NCI-H128 (cell line): ENCODE data around the gene UQCC3.
"Not testable (repeated sequence)": the region's sequence is repeated elsewhere in the genome, so short reads cannot be mapped to it uniquely, and the experiment has no call there.

Experiments used
- DNase-seq: peaks from one replicate; lab custom pipeline; 2025; ENCODE audit not compliant: unreplicated experiment; lab: John Stamatoyannopoulos, UW

UQCC3 gene

GRCh38 chr11:62702246-62702645, 30.8 kb downstream of the UQCC3 start:
- no peak for DNase-seq

DNA sequence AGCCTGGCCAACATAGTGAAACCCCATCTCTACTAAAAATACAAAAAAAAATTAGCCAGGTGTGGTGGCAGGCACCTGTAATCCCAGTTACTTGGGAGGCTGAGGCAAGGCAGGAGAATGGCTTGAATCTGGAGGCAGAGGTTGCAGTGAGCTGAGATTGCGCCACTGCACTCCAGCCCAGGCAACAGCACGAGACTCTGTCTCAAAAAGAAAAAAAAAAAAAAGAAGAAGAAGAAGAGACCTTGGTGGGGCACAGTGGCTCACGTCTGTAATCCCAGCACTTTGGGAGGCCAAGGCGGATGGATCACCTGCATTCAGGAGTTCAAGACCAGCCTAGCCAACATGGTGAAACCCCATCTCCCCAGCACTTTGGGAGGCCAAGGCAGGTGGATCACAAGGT, 32.4 kb downstream of the UQCC3 start:
- not testable (repeated sequence) for DNase-seq

GRCh38 chr11:62705413-62705812, 33.9 kb downstream of the UQCC3 start:
- no peak for DNase-seq

GRCh38 chr11:62705880-62706849, 34.7 kb downstream of the UQCC3 start:
- DNase-seq: peak; percentile 98

- no peak for DNase-seq
These were observed 35.4 kb downstream of the UQCC3 start for GRCh38 chr11:62706850-62707247.

DNA sequence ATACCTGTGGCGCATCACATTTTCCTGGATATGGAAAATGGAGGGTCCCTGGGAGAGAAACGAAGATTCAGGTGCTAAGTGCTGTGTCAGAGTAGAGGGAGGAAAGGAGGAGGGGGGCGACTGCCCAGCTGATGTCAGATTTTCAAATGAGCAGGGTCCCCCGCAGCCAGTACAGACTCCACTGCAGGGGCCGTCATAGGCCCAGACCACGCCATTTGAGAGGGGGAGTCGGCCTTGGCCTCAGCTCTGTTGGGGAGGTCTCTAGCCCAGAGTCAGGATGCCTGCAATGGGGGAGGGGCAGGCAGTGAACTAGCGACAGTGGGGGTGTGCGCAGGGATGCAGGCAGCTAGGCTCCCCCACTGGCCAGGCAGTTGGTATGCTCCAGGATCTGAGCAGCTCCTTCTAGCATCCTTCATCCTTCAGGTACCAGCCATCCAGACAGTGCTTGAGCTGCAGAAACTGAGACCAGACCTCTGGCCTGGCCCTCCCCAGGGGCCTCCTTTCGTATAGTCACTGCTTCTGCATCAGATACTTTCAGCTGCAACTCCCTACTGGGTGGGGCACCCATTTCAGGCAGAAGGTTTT, 35.9 kb downstream of the UQCC3 start, which contains the start of the genes BSCL2 and GNG3:
BSCL2 (minus strand) TSS at position 148 of the 585 bp plus-strand sequence. CDS start 229 bp downstream, outside the sequence.
GNG3 (plus strand) TSS at position 400 of the 585 bp plus-strand sequence. CDS start 620 bp downstream, outside the sequence.
- peak; percentile 23 for DNase-seq

GRCh38 chr11:62708392-62708791, 36.9 kb downstream of the UQCC3 start:
- no peak for DNase-seq

DNA sequence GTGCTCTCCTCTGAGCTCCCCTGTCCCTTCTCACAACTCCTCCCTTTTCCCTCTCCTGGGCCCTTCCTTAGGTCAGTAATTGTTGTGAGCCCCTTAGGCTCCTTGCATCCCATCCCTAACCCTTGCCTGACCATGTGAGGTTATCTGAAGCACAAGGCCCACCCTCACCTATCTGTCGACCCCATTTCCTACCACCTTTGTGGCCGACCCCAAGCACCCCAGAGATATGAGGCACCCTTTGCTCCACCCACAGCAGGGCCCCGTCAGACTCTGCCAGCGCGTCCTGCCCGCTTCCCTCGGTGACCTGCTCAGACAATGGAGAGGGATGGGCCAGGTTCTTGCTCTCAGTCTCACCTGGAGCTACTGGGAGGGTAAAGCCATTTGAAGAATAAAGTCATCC, 37.3 kb downstream of the UQCC3 start:
- DNase-seq: no peak

GRCh38 chr11:62709247-62710000, 38.0 kb downstream of the UQCC3 start:
- peak; percentile 98 for DNase-seq

- DNase-seq: no peak
These were observed 38.5 kb downstream of the UQCC3 start for GRCh38 chr11:62710001-62710345.

DNA sequence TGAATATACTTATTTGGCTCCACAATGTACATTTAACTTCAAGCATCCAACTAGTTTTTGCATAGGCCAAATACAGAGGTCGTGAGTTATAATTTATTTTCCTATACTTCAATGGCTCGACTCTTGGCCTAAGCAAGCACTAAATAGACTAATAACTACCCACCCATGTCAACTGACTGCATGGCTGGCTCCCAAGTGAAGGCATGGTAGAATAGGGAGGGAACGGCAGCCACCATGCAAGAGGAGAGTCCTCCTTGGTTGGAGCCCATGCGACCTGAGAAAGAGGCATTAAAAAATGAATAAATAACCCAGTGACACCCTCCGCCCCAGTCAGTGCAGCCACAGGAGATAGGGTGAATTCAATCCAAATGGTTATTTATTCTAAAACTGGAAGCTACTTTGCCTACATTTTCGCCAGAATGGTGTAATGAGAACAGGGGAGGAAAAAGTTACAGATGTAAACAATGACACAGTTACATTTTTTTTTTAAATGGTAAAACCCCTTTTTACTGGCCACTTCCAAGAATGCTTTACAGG, 40.9 kb downstream of the UQCC3 start:
- DNase-seq: no peak

DNA sequence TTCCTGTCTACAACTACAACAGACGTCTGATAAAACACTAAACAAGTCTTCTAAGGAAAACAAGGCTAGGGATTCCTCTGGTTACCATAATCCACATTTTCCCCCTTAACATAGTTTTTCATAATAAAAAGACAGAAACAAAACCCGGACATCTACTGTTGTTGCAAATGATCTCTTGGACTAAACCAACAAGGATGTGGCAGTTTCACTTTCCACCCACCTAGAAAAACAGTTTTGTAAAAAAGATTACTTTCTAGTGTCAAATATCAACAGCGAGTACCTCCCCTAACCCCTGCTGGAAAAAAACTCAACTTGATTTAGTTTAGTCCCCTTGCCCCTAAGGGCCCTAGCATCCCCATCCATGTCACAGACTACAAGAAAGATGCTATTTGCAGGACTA, 41.4 kb downstream of the UQCC3 start:
- DNase-seq: no peak

DNA sequence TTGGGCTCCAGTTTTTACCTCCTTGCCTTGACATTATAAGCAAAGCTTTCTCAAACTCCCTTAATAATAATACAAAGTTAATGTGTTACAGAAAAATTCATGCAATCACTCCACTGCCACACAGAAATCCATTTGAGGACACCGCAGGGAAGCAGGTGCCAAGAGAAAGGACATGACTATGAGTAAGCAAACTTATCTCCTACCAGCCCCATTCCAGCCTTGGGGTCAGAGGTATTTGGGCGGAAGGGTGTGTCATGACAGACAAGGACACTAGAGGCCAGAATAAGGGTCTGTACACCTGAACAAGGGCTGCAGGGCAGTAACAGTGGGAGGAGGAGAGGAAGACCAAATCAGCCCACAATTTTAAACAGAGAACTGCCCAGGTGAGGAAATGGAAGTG, 41.9 kb downstream of the UQCC3 start:
- no peak for DNase-seq

GRCh38 chr11:62715150-62716130, 44.0 kb downstream of the UQCC3 start:
- DNase-seq: no peak

DNA sequence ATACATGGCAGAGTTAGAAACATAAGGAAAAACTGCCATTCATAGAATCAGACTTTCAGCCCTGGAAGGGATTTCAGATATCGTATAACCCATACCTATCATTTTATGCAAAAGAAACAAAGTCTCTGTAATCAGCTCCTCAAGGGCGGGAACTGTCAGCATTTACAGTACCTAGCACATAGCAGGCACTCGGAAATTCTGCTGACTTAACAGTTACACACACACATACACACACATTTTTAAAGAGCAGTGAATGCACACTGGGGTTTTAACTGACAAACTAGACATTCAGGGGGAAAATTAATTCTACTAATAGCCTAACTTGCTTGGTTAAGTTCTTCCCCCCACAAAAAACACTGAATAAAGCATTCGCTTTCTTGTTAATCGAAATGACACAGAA, 44.7 kb downstream of the UQCC3 start:
- no peak for DNase-seq

DNA sequence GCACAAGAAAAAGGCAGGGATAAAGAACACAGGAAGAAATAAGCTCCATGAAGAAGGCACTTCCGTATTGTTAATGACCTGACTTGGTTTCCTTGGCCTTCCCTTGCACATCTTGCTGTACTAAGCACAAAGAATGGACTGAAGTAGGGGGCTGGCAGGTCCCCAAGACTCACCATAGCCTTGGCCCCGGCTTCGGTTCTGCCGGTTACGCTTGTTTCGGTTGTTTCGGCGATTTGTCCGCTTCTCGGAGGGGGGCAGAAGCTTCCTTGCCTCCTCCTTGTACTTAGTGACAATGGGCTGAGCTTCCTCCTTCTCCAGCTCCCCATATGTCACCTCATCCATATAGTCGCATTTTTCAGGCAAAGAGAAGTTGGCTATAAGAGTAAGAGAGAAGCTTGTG, 45.3 kb downstream of the UQCC3 start:
- DNase-seq: no peak

DNA sequence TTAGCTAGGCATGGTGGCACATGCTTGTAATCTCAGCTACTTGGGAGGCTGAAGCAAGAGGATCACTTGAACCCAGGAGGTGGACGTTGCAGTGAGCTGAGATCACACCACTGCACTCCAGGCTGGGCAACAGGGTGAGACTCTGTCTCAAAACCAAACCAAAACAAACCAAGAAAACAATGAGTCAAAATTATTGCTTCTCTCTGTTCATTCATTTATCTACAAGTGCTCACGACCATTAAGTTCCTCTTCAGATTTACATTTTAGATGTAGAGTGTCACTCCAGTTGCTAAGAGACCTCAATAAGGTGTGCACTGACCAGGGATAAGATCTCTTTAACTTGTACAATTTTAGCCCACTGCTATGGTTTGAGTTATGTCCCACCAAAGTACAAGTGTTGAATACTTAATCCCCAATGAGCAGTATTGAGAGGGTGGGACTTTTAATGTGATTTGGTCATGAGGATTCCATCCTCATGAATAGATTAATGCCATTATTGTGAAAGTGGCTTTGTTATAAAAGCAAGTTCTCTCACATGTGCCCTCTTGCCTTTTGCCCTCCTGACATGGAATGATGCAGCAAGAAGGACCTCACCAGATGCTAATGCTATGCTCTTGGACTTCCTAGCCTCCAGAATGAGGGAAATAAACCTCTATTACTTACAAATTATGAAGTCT, 48.0 kb downstream of the UQCC3 start:
- DNase-seq: no peak

DNA sequence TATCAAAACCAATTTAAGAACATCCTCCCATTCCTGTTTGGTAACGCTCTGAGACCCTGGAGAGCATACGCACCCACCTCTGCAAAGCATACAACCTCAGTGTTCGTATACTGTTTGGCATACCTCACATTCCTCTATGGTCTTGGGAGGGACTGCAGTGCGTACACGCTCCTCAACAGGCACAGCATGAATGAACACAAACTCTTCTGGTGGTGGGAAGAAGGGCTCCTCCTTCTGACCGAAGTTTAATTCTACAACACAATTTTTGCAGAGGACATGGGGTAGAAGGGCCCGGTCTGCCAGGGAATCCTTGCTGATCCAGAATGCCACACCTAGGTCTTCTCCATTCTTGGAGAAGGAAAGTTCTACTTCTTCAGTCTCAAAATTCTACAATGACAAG, 50.5 kb downstream of the UQCC3 start:
- no peak for DNase-seq
